H9 (cell line): ENCODE results near the gene ZNF330. TPM values are rescaled to one million over a fixed set of nuclear protein-coding genes. Genes with fewer than 3 reads are reported as not detected.

Experiments
- DNase-seq: peaks from one replicate; pipeline ENCODE4 v3.0.0-alpha.2; 2017
- H2AFZ ChIP-seq: one replicate; pipeline ENCODE4 v1.6.1; 2013; ENCODE audit warnings: mild to moderate bottlenecking, low read length, control low read depth, moderate library complexity
- H2AK5ac ChIP-seq: 2 replicates; pipeline ENCODE4 v1.6.1; 2013; ENCODE audit warnings: low read length, control low read depth, mixed read lengths; ENCODE audit not compliant: insufficient read length
- H2BK120ac ChIP-seq: one replicate; pipeline ENCODE4 v1.6.1; 2013; ENCODE audit warnings: low read depth, mild to moderate bottlenecking, low read length, control low read depth, inconsistent platforms; ENCODE audit not compliant: poor library complexity, severe bottlenecking
- H2BK12ac ChIP-seq: 2 replicates; pipeline ENCODE4 v1.6.1; 2013; ENCODE audit warnings: low read length, control low read depth, mixed read lengths, low read depth; ENCODE audit not compliant: insufficient read length
- H2BK15ac ChIP-seq: 2 replicates; pipeline ENCODE4 v1.6.1; 2013; ENCODE audit warnings: low read depth, low read length, control low read depth
- H2BK20ac ChIP-seq: one replicate; pipeline ENCODE4 v1.6.1; 2013; ENCODE audit warnings: low read depth, mild to moderate bottlenecking, low read length, control low read depth, inconsistent platforms; ENCODE audit not compliant: poor library complexity, severe bottlenecking
- H2BK5ac ChIP-seq: 2 replicates; pipeline ENCODE4 v1.6.1; 2013; ENCODE audit warnings: low read length, control low read depth, mixed read lengths; ENCODE audit not compliant: insufficient read length
- H3K14ac ChIP-seq: 2 replicates; pipeline ENCODE4 v1.6.1; 2013; ENCODE audit warnings: low read length, control low read depth; ENCODE audit not compliant: insufficient read depth
- H3K18ac ChIP-seq: 2 replicates; pipeline ENCODE4 v1.6.1; 2013; ENCODE audit warnings: low read depth, mild to moderate bottlenecking, mixed read lengths, low read length, control low read depth; ENCODE audit not compliant: insufficient read length
- H3K23ac ChIP-seq: 2 replicates; pipeline ENCODE4 v1.6.1; 2013; ENCODE audit warnings: low read length, control low read depth, mixed read lengths, low read depth; ENCODE audit not compliant: insufficient read length
- H3K23me2 ChIP-seq: 2 replicates; pipeline ENCODE4 v1.6.1; 2013; ENCODE audit warnings: low read depth, mild to moderate bottlenecking, mixed read lengths, low read length, control low read depth; ENCODE audit not compliant: insufficient read length, poor library complexity, severe bottlenecking
- H3K27ac ChIP-seq: 2 replicates; pipeline ENCODE4 v1.5.1; 2013; ENCODE audit warnings: low read length, control low read depth, mixed read lengths, low read depth; ENCODE audit not compliant: insufficient read length
- H3K27me3 ChIP-seq: 2 replicates; pipeline ENCODE4 v1.6.1; 2013; ENCODE audit warnings: low read length, control low read depth, inconsistent platforms; ENCODE audit not compliant: insufficient read depth
- H3K4ac ChIP-seq: 2 replicates; pipeline ENCODE4 v1.6.1; 2013; ENCODE audit warnings: low read depth, mild to moderate bottlenecking, control low read depth, inconsistent platforms, low read length, moderate library complexity
- H3K4me1 ChIP-seq: 2 replicates; pipeline ENCODE4 v1.6.1; 2013; ENCODE audit warnings: low read length, control low read depth, inconsistent platforms; ENCODE audit not compliant: insufficient read depth
- H3K4me2 ChIP-seq: 2 replicates; pipeline ENCODE4 v1.6.1; 2013; ENCODE audit warnings: low read length, control low read depth, mixed read lengths; ENCODE audit not compliant: insufficient read length, insufficient read depth
- H3K56ac ChIP-seq: 2 replicates; pipeline ENCODE4 v1.6.1; 2013; ENCODE audit warnings: low read depth, mild to moderate bottlenecking, mixed read lengths, low read length, control low read depth; ENCODE audit not compliant: insufficient read length
- H3K79me1 ChIP-seq: 2 replicates; pipeline ENCODE4 v1.6.1; 2013; ENCODE audit warnings: low read depth, mild to moderate bottlenecking, moderate library complexity, low read length, control low read depth, inconsistent platforms; ENCODE audit not compliant: insufficient read depth, poor library complexity, severe bottlenecking
- H3K79me2 ChIP-seq: 2 replicates; pipeline ENCODE4 v1.6.1; 2013; ENCODE audit warnings: low read length, control low read depth, inconsistent platforms; ENCODE audit not compliant: insufficient read depth
- H3K9ac ChIP-seq: 2 replicates; pipeline ENCODE4 v1.6.1; 2013; ENCODE audit warnings: low read length, control low read depth, mixed read lengths; ENCODE audit not compliant: insufficient read length; ENCODE audit errors: extremely low read depth
- H3K9me3 ChIP-seq: one replicate; pipeline ENCODE4 v1.6.1; 2013; ENCODE audit warnings: low read depth, low read length, inconsistent platforms; ENCODE audit not compliant: control insufficient read depth
- H3T11ph ChIP-seq: one replicate; pipeline ENCODE4 v1.6.1; 2013; ENCODE audit warnings: mild to moderate bottlenecking, low read length, control low read depth, inconsistent platforms
- H4K20me1 ChIP-seq: one replicate; pipeline ENCODE4 v1.6.1; 2013; ENCODE audit not compliant: control insufficient read depth, insufficient read length, insufficient read depth
- H4K5ac ChIP-seq: 2 replicates; pipeline ENCODE4 v1.6.1; 2013; ENCODE audit warnings: low read depth, mild to moderate bottlenecking, mixed read lengths, low read length, control low read depth; ENCODE audit not compliant: insufficient read length
- H4K8ac ChIP-seq: replicated peaks from 2 replicates; pipeline ENCODE4 v1.6.1; 2013; ENCODE audit warnings: low read length, control low read depth, mixed read lengths, low read depth; ENCODE audit not compliant: insufficient read length
- H4K91ac ChIP-seq: 2 replicates; pipeline ENCODE4 v1.6.1; 2013; ENCODE audit warnings: low read depth, mild to moderate bottlenecking, moderate library complexity, mixed read lengths, low read length, control low read depth; ENCODE audit not compliant: insufficient read length
- H3K27ac Mint-ChIP-seq, 3 experiments: 2 replicates in 2 of 3; 3 replicates in 1 of 3; pipeline ENCODE4 v1.8.0; 2020 to 2021; ENCODE audit warnings: mixed read lengths in 3 of 3, mild to moderate bottlenecking in 1 of 3, moderate library complexity in 1 of 3
- H3K27me3 Mint-ChIP-seq: 2 replicates; pipeline ENCODE4 v1.8.0; 2021; ENCODE audit warnings: low read depth, mild to moderate bottlenecking, moderate library complexity, mixed read lengths
- H3K36me3 Mint-ChIP-seq, 3 experiments: 2 replicates in 2 of 3; 3 replicates in 1 of 3; pipeline ENCODE4 v1.8.0; 2020 to 2021; ENCODE audit warnings: low read depth in 3 of 3, mixed read lengths in 3 of 3; ENCODE audit not compliant: insufficient read depth in 1 of 3
- H3K4me1 Mint-ChIP-seq, 2 experiments: 2 replicates each; pipeline ENCODE4 v1.8.0; 2020; ENCODE audit warnings: mixed read lengths in 2 of 2
- H3K4me3 Mint-ChIP-seq, 2 experiments: 2 replicates in 1 of 2; 3 replicates in 1 of 2; pipeline ENCODE4 v1.8.0; 2020 to 2021; ENCODE audit warnings: mild to moderate bottlenecking in 2 of 2, mixed read lengths in 2 of 2, moderate library complexity in 1 of 2
- H3K9me3 Mint-ChIP-seq, 2 experiments: 2 replicates in 1 of 2; 3 replicates in 1 of 2; pipeline ENCODE4 v1.8.0; 2020; ENCODE audit warnings: mild to moderate bottlenecking in 2 of 2, mixed read lengths in 2 of 2, moderate library complexity in 1 of 2
- CTCF ChIP-seq: fragments of 200-600 bp; sonication (generic); conservative IDR thresholded peaks from 3 replicates; pipeline ENCODE4 v1.8.0; 2021; ENCODE audit warnings: antibody characterized with exemption, mild to moderate bottlenecking
- WGBS: extraction: QIAGEN DNeasy Blood & Tissue Kit; methylation state at CpG from one replicate; pipeline ENCODE4 v1.1.7; 2013; ENCODE audit warnings: missing lambda C conversion rate, low lambda C conversion rate, mixed read lengths; ENCODE audit not compliant: insufficient read length; ENCODE audit errors: extremely low coverage; 5-methylcytosine and 5-hydroxymethylcytosine counted together
- total RNA-seq: library from RNA; stranded (reverse); gene quantifications from 2 replicates; pipeline ENCODE4 v1.2.1, GENCODE V29; 2021

ZNF330 gene
- total RNA-seq, 1 experiment from 2014 or later: 32.6 TPM

- H4K20me1 ChIP-seq: no peaks in the 10 kb centered on the region
- no peak overlapping the region for H3K4ac ChIP-seq
- no peaks in the 10 kb centered on the region for H3K27me3 Mint-ChIP-seq
- no peak overlapping the region for H2AK5ac ChIP-seq
- no peak overlapping the region for H2BK20ac ChIP-seq
- H4K91ac ChIP-seq: no peak overlapping the region
- no peak overlapping the region for H2BK15ac ChIP-seq
- no peak overlapping the region for H3K27ac ChIP-seq
- no peak overlapping the region for H2BK12ac ChIP-seq
- H3K79me2 ChIP-seq: no peaks in the 10 kb centered on the region
- no peak overlapping the region for H2BK120ac ChIP-seq
- no peaks in the 10 kb centered on the region for H3K4me1 ChIP-seq
- no peak for DNase-seq
- H3K18ac ChIP-seq: no peak overlapping the region
- H4K8ac ChIP-seq: no peak overlapping the region
- no peak overlapping the region for H3K9ac ChIP-seq
- no peaks in the 10 kb centered on the region for H3K36me3 Mint-ChIP-seq
- no peak overlapping the region for H3K4me3 Mint-ChIP-seq
- H3K23me2 ChIP-seq: no peaks in the 10 kb centered on the region
- no peak overlapping the region for H3K4me2 ChIP-seq
- TF ChIP-seq CTCF: no peak
- no peak overlapping the region for H2BK5ac ChIP-seq
- no peak overlapping the region; a peak in 1 of 7 replicates for H3K27ac Mint-ChIP-seq
- no peaks in the 10 kb centered on the region; a peak in 1 of 5 replicates for H3K9me3 Mint-ChIP-seq
- no peaks in the 10 kb centered on the region for H3K4me1 Mint-ChIP-seq
- no peak overlapping the region for H3K23ac ChIP-seq
- no peak overlapping the region for H4K5ac ChIP-seq
- no peak overlapping the region for H3K56ac ChIP-seq
- H3K27me3 ChIP-seq: no peaks in the 10 kb centered on the region
- no peak overlapping the region for H3K14ac ChIP-seq
- no peaks in the 10 kb centered on the region for H3K79me1 ChIP-seq
- no peaks in the 10 kb centered on the region for H3K9me3 ChIP-seq
- no CpG with 5 or more reads among the region's 2 CpGs for WGBS
- H3T11ph ChIP-seq: no peak overlapping the region
- H2AFZ ChIP-seq: no peak overlapping the region
These were observed 62.5 kb downstream of the ZNF330 start for GRCh38 chr4:141283152-141283551.
